OCI-M1 (cell line): ENCODE measurements around the gene RHOBTB1.

Source experiments
- DNase-seq: peaks from one replicate; lab custom pipeline; 2025; lab: John Stamatoyannopoulos, UW

Gene RHOBTB1

DNA sequence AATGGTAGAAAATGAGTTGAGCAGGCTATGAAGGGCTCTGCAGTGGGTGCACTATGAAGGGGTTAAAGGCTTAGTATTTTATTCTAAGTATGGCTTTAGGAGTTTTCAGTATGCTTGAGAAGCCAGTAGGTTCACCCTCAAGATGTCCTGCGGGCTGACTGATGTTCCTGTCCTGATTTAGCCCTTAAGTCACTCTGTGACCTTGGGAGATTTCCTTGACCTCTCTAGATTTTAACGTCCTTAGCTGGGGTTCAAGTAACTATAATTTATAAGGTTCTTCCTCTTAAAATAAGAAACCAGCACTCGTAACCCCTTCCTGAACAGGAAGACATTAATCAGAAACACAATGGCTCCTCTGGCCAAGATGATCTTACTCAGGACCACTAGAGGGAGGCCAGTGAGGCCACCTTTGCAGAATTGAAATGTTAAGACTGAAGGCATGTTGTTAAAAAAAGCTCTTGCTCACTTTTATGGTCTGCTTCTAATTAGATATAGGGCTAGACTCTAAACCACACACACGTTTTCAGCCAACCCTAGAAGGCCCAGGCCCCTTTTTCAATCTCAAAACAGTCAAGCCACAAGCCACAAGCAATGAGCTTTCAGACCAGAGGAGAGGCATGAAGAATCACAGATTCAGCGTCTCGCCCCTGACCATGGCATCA lies 123.8 kb downstream of the RHOBTB1 start:
- peak; percentile 69 for DNase-seq
